Hepatic stellate cell (primary cell): ENCODE results near the gene CEL.
"Not testable (repeated sequence)": the region's sequence is repeated elsewhere in the genome, so short reads cannot be mapped to it uniquely, and the experiment has no call there.

Experiments
- DNase-seq: peaks from one replicate; pipeline ENCODE4 v3.0.0; 2011; ENCODE audit warnings: low spot score

Gene CEL

DNA sequence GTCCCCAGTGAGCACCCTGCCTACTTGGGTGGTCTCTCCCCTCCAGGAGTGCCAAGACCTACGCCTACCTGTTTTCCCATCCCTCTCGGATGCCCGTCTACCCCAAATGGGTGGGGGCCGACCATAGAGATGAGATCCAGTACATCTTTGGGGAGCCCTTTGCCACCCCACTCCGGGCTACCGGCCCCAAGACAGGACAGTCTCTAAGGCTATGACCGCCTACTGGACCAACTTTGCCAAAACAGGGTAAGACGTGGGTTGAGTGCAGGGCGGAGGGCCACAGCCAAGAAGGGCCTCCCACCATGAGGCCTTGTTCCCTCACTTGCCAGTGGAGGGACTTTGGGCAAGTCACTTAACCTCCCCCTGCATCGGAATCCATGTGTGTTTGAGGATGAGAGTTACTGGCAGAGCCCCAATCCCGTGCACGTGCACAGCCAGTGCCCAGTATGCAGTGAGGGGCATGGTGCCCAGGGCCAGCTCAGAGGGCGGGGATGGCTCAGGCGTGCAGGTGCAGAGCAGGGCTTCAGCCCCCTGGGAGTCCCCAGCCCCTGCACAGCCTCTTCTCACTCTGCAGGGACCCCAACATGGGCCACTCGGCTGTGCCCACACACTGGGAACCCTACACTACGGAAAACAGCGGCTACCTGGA, 24.6 kb downstream of the CEL start:
- DNase-seq: not testable (repeated sequence)

DNA sequence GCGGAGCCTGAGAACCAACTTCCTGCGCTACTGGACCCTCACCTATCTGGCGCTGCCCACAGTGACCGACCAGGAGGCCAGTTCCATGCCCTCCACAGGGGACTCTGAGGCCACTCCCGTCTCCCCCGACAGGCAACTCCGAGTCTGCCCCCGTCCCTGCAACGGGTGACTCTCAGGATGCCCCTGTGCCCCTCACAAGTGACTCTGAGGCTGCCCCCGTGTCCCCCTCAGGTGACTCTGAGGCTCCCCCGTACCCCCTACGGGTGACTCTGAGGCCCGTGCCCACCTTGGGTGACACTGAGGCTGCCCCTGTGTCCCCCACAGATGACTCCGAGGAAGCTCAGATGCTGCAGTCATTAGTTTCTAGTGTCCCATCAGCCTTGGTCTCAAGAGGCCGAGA, 25.1 kb downstream of the CEL start:
- DNase-seq: no peak

DNA sequence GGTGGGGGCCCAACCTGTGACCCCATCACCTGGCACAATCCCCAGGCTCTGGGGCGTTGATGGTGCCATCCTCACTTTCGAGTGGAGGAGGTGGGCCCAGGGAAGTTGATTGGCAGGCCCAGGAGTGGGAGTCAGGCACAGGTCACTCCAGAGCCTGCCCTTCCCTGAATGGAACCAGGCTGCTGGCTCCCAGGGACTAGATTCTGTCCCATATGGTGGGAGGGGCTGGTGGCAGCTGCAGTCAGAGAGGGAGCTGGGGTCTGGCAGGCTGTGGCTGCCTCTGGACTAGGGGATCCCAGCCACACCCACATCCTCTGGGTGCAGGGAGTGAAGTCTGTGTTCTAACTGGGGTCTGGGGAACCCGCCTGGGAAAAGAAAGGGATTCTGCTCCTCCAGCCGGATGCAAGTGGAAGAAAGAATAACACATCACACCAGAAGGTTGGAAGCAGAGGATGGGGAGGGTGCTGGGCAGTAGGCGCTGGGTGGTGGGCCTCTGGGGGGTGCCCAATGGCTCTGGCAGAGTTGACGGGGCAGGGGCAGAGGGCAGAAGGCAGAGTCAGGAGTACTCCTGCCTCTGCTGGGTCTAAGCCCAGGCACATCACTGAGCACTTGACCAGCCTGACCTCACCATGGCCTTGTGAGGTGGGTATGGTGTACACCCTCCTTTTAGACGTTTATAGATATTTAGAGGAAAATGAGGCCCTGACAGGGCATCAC, 25.8 kb downstream of the CEL start:
- no peak for DNase-seq

DNA sequence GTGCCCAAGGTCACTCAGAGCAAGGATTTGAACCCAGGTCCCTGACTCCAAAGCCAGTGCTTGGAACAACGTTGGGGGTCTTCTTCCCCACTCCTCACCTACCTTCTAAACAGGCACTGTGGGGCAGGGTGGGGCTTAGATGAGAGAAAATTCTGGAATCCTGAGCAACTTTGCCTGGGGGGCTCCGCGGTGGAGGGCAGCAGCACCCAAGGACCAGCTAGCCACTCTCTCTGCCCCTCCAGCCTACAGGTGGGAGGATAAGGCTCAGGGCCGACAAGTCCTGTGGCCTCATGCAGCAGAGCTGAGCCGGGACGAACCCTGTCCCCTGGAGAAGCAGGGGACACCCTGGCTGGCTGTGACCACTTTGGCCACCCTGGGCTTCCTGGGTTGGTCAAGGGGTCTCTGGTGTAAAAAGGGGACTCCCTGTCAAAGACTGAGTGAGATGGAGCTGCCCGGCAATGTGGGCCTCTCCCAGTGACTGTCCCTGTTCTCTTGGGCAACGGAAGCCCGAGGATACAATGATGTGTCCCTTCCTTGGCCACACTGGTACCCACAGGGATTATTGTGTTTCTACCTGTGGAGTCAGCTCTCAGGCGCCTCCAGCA, 26.5 kb downstream of the CEL start:
- DNase-seq: no peak

DNA sequence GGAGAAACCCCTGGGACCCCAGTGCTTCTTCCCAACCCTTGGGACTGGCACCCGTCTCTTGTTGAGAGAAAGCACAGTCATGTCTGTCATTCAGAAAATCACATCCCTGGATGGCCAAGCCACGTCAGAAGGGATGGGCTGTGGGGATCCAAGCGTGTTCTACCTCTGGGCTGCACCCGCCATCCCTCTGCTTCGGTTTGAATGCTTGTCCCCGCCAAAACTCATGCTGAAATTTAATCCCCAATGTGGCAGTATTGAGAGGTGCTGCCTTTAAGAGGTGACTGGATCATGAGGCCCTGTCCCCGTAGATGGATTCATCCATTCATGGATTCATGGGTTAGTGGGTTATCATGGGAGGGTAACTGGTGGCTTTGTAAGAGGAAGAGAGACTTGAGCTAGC, 27.0 kb downstream of the CEL start:
- DNase-seq: no peak

DNA sequence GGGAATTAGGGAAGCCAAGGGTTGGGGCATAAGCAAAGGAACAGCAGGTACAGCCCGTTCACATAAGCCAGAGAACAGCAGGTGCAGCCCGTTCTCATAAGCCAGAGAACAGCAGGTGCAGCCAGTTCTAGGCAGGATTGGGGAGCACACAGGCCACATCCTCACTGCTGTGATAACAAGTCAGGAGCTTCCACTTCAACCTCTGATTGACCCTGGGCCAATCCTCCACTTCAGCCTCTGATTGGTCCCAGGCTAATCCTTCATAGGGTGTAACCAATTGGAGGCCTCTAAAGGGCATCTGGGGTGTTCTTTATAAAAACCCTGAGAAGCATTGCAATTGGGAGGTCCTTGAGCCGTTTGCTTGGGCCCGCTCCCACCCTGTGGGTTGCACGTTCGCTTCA, 27.5 kb downstream of the CEL start:
- no peak for DNase-seq

DNA sequence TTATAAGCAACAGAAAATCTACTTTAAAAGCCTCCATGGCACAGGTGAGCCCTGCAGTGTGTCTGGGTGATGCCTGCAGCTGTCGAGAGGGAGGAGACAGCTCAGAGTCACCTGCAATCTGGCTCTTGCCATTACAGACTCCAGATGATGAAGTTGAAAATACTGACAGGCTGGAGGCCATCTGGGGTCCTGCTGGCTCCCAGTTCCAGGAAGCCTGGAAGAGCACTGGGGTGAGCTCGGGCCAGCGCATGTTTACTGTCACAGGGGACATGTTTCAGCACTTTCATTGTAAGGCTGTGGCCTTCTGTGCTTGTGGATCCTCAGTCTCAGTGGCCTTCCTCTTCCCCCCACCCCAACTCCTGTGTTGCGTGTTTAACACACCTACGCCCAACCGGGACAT, 28.4 kb downstream of the CEL start:
- DNase-seq: no peak

DNA sequence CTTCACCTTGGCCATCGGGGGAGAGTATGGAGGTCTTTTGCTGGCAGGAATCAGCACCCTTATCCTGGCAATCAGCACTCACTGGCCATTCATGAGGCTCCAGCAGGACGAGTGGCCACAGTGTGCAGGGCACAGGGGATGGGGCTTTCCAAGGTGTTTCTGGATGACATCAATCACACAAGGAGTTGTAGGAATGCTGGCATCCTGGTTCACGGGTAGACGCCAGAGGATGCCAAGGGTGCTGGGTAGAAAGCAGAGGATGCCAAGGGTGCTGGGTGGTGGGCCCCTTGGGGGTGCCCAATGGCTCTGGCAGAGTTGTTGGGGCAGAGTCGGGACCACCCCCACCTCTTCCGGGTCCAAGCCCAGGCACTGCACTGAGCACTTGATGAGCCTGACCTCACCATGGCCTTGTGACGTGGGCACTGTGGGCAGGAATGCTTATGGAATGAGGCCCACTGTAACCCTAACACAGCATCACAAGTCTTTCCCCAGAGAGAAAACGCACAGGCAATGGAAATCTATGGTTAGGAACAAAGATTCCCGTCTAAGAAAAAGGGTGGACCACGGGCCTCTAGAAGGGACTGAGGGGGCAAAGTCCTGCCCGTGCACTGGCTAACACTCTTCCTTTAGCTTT, 29.1 kb downstream of the CEL start:
- DNase-seq: no peak

DNA sequence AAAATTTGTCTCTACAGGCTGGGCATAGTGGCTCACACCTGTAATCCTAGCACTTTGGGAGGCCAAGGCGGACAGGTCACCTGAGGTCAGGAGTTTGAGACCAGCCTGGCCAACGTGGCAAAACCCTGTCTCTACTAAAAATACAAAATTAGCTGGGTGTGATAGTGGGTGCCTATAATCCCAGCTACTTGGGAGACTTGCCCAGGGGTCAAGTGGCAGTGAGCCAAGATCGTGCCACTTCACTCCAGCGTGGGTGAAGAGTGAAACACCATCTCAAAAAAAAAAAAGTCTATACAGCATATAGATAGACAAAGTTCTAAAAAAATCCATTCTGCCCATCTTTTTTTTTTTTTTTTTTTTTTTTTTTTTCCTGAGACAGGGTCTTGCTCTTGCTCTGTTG, 32.6 kb downstream of the CEL start:
- DNase-seq: not testable (repeated sequence)

DNA sequence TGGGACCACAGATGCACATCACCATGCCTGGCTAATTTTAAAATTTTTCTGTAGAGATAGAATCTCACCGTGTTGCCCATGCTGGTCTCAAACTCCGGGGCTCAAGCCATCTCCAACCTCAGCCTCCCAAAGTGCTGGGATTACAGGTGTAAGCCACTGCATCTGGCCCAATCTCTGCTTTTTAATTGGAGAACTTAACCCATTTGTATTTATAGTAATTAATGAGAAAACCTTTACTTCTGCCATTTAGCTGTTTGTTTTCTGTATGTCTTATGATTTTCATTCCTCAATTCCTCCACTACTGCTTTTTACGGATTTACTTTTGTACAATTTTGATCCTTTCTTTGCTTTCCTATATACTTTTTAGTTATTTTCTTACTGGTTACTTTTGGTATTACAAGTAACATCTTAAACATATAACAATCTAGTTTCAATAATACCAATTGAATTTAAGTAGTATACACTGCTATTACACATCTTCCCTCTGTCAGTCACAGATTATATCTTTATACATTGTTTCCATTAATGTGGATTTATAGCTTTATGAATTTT, 33.1 kb downstream of the CEL start:
- DNase-seq: no peak

DNA sequence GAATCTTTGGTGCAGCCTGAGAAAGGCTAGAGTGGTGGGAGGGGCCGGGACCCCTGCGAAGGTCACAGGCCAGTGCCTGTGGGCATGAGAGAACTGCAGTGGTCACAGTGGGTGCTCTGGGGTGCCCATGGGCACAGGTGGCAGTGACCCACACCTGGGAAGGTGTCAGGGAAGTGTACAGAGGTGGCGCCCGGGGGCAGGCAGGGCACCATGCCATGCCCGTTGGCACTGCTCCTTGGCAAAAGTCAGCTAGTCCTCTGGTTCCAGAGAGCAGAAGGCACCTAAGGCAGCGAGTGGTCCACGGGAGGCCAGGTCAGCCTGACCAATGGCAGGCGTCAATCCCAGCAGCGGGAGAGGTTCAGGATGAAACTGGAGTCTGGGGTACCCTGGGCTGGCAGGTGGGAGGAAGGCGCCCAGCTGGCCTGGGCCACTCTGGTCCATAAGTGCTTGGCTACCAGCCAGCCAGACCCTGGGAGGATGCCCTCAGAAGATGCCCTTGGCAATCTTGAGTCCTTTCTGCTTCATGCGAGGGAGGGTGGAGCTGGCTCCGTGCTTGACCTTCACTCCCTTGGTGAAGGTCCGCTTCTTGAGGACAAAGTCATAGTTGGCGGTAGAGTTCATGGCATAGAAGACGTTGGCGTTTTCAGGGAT, 36.4 kb downstream of the CEL start:
- DNase-seq: no peak

DNA sequence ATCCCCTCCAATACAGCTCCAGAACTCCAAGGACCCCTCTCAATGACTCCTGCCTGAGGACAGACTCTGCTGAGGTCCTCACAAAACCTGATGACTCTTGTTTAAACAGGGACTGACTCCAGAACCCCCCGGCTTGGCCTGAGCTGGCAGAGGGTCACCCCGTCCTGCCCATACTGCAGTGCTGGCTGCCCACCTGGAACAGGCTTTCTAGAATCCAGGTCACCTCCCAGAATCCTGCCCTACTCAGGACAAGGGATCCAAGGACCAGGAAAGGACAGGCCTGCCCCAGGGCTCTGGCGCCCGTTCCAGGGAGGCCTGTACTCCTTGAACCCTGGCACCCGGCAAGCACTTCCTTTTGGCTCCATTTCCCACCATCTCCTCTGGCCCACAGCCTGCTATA, 37.1 kb downstream of the CEL start:
- DNase-seq: no peak

DNA sequence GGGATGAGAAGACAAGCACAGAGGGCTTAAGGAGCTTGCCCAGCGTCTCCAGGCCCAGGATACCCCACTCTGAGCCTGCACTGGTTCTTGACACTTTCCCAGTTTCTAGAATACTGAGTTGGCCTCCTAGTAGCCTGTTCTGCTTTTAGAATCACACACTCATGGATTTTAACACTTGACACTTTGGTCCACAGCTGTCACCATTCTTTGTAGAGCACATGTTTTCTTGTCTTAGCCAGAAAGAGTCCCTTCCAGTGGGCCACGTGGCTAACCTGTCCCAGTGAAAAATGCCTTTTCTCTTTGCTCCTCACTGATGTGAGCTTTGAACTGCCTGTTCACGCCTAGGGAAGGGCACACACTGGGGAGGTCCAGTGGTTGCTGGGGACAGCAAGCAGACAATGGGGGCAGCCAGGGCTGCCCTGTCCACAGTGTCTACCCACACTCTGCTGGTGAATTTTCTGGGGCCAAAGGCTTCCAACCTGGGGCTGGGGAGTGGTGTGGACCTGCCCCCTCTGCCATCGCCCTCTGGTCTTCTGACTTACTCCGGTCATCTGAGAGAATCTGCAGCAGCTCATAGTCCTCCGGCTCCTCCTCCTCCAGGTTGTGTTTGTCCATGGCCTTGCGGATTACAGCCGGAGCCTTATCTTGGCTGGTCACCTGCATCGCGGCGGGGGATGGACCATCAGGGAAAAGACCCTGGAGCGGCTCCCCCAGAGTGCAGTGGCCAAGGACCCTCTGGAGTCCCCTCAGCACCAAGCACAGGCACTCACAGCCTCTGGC, 38.1 kb downstream of the CEL start:
- DNase-seq: no peak

DNA sequence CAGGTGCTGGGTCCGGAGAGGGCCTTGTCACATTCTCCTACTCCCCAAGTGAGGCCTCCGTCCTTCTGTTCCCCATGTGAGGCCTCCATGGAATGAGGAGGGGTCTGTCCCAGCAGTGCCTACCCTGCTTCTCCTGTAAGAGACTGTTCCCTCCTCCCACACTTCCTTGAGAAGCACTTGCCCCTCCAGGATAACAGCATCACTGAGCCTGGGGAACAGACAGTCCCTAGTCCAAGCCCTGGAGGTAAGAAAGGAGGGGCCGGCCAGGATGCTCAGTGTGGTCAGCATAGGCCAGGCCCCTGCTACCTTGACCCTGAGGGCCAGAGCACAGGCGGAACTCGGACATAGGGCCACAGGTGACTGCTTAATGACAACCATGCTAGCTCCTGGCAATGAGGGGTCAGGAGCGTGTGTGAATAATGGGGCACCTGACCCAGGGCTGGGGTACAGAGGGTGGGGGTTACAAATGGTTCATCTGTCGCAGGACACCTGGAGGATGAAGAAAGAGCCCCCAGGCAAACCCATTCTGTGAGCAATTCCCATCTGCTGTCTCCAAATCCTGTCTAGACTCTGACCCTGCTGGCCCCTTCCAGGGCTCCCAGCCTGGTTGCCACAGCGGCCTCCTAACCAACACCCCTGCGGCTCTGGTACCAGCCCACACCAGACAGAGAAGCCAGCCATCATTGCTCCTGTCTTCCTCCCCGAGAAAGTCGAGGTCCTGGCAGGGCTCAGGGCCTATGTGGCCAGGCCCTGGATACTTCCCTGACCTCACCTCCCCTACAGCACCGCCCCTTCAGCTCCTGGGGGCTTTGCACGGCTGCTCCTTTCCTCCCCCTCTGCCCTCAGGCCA, 39.0 kb downstream of the CEL start:
- no peak for DNase-seq

DNA sequence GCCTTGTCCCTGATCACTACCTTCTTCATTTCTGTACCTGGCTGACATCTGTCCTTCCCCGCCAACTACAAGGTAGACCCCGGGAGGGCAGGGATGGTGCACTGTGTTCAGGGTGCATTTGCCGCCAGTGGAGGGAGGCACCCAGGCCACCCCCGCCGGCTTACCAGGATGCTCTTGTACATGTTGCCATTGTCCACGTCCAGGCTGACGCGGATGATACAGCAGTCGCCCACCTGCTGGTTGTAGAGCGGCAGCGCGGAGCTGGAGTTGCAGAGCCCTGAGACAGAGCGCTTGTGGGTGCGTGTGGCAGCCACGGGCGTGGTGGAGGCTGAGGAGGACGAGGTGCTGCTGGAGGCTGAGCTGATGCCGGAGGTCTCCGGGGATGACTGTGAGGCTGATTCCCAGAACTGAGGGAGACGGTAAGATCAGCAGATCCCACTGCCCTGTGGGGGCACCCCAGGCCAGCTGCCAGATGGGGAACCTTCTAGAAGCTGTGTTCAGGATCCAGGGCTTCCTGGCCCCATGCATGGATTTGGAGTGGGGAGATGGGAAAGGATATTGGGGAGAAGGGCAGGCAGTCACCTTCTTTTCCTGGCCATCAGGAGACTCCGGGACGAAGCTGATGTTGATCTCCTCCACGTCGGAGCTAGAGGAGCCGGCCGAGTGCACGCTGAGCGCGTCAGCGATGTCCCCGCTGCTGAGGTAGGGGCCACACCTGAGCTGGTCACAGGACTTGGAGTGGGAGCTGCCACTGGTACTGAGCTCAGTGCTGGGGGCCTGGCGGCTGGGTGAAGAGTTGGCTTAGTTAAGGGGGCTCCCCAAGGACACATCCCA, 39.8 kb downstream of the CEL start:
- DNase-seq: no peak

DNA sequence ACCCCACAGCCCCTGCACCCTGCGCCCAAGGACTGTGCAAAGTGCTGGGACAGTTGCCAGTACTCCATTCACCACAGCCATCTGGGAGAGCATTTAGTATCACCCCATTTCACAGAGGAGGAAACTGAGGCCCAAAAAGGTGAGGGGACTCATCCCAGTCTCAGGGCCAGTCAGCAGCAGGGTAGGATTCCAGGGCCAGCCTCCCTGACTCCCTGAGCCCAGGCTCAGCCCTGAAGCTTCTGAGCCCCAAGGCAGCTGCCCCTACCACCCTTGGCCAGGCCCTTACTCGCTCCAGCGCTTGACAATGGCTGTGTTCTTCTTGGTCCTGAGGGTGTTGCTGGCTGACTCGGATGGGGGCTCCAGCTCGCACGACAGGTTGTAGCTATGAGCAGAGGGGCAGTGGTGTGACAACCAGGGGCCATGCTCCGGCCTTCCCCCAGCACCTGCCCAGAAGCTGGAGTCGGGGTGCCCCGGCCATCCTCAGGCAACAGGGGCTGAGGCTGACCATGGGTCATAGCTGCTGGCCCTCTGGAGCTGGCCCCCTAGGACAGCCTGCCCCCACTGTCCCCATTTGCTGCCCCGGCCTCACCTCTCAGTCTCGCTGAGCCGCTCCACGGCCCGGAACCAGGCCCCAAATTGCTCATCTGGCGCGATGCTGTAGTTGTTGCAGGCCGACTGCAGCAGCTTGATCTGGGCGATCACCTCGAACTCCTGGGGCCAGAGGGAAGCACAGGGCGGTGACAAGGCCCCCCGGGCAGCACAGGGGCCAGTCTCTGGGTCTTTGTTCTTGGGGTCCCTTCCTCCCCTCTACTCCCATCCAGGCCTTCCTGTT, 40.6 kb downstream of the CEL start:
- DNase-seq: no peak

DNA sequence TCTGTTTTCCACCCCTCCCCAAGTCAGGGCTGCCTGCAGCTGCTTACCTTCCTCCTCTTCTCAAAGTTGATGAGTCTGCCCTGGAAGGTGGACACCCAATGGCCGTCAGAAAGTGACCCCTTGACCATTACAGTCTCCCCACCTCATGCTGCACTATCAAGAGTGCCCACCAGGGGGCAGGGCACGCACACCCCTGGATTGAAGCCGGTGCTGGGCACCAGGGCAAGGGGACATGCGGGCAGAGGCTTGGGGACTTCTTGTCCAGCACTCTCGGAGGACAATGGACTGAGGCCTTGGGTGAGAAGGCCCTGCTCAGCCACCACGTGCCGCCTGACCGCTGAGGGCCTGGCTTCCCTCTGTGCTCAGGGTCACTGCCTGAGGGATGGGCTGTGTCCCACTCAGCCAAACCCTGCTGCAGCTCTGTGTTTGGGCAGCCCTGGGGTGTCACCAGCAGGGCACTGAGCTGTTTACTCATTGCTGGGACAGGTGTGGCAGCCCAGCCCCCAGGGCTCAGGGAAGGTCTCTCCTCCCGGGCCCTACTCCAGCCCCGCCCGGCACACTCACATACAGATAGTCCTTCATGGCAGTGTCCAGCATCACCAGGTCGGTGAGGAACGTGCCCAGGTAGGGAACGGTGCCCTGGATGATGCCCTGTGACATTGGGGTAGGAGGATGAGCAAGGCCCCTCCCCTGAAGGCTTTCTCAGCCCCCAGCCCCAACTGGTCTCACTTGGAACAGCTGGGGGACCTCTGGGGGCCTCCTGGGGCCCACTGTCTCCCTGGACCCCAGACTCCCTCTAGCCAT, 41.6 kb downstream of the CEL start:
- peak; percentile 82 for DNase-seq

DNA sequence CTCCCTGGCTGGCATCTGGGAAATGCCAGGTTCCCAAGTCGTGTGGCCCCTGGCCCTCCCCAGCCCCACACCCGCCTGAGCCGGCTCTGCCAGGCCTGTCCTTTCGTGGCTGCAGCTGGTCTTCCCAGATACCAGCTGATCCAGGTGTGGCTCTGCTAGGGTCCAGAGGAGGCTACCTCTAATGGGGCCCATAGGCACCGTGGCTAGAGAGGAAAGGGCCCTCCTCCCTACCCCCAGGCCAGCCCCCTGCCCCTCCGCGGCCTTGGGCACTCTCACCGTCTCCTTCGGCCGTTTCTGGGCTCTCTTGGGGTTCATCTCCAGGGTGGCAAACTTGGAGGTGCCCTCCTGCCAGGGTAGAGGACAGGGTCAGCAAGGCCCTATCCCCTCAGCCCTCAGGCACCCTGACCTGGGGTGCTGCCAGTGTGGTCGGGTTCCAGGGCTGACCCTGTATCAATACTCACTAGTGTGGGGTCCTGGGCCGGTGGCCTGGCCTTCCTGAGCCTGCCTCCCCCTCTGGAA, 42.3 kb downstream of the CEL start:
- no peak for DNase-seq
